ENCODE data around the gene HUNK.
"Not testable (repeated sequence)": the region's sequence is repeated elsewhere in the genome, so short reads cannot be mapped to it uniquely, and the experiment has no call there.

Gene HUNK

DNA sequence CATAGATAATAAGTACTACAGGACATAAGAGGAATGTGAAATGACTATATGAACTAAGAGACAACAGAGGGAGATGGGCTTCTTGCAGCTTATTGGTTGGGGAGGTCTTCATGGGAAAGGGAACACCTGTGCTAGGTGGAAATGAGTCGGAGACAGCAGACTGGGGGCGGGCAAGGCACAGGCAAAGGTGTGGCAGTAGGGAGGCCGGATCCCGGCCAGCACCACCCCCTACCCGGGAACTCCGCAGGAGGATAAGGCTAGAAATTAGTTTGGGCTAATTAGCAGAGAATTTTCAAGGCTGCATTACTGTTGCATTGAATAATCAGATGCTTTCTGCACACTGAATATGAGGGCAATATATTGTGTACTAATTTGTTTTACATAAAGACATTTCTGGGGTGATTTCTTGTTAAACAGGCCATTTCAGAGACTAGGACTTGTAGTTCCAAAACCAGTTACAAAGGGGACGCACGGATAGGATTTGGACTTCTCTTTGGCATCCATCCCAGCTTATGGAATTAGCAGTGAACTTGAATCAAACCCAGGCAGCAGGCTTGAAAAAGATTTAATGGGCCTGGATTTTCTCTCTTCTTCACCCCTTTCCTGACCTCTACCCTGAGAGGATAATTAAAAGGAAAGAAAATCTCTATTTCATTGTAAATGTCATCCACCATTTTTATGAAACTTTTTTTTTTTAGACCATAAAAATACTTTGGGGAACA lies 2.2 kb upstream of the HUNK start:
- no peak for FAIRE-seq
- DNase-seq (ENCODE audit: low spot score) = no peak

DNA sequence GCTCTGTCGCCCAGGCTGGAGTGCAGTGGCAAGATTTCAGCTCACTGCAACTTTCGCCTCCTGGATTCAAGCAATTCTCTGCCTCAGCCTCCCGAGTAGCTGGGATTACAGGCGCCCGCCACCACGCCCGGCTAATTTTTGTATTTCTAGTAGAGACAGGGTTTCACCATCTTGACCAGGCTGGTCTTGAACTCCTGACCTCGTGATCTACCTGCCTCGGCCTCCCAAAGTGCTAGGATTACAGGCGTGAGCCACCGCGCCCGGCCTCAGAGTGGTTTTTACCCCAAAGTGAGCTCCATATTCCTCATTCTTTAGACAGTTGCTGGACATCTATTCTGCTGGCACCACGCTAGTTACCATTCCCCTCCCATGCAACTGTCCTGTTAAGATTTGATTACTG lies 1.4 kb upstream of the HUNK start:
- DNase-seq (ENCODE audit: low spot score); FAIRE-seq: not testable (repeated sequence)

DNA sequence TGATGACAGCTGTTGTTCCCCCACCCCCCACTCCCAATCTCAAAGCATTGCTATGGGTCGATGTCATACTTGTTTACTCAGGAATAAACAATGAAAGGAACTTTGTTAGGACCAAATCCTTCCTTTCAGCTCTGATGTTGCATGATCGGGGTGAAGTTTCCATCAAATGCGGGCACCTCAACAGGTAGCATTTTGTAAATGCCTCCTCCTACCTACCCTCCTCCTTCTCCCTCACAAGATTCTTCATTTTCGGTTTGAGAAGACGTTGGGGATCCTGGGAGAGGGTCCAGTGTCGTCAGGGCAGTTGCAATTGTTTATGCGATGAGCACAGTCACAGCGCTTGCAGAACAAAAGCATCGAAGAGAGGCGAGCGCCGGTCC lies 758 bp upstream of the HUNK start:
- DNase-seq (ENCODE audit: low spot score) = no peak
- FAIRE-seq = no peak

DNA sequence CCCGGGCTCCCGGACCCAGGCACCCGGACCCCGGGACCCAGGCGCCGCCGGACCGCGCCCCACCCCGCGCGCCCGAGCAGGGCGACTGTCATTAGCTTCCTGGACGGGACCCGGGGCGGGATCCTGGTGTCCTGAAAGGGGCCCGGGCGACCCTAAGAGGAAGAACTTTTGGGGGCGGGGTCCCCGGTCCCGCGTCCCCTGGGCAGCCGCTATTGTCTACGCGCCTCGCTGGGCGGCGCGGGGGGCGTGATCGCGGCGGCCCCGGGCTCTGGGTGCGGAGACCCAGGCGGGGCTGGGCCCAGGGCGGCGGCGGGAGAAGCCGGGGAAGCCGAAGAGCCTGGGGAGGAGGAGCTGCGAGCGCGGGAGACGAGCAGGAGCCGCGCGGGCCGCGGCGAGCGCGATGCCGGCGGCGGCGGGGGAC lies 465 bp downstream of the HUNK start:
- DNase-seq (ENCODE audit: low spot score) = no peak
- FAIRE-seq = no peak

DNA sequence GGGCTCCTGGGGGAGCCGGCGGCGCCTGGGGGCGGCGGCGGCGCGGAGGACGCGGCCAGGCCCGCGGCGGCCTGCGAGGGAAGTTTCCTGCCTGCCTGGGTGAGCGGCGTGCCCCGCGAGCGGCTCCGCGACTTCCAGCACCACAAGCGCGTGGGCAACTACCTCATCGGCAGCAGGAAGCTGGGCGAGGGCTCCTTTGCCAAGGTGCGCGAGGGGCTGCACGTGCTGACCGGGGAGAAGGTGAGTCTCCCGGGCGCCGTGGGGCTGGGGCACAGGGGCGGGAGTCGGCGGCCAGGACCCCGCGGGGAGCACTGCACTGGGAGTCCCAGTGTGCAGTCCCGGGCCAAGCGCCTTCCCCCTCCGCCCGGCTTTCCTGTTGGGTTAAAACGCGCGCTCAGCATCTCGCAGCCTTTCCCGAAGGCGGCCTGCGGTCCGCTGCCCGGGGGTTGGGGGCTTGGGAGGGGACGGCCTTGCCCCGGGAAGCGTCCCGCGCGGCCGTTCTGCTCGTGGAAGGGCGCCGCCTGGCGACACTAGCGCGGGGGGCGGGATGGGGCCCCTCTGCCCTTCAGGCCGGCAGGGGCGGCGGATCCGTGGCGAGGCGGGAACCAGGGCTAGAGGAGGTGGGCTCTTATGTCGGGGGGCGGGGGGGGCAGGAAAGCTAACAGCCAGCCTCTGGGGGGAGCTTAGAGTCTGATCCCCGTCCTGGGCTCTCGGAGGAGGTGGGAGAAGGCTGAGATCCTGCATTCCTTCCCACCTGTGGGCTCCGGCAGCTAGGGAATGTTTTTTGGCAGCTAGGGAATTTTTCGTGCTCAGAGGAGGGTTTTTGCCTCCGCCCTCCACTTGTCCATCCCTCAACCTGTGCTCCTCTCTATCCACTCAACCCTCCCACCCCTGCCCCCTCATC lies 1.1 kb downstream of the HUNK start:
- FAIRE-seq (no peak), DNase-seq (ENCODE audit: low spot score) (no peak)

DNA sequence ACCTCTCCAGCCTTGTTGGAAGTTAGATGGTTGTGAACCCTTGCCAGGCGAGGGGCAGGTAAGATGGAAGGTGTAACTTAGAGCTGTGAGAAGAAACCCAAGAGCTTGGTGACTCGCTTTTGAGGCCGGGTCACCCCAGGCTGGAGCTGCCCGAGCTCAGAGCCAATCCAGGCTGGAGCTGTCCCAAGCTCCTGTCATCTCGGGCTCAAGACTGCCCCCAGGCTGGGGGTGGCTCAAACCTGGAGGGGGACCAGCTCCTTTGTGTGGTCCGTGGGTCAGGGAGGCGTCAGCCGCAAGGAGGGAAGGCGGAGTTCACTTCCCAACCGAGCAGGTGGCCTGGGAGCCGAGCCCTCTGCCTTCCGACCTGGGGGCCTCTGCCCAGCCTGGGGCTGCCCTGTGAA lies 2.0 kb downstream of the HUNK start:
- no peak for FAIRE-seq

DNA sequence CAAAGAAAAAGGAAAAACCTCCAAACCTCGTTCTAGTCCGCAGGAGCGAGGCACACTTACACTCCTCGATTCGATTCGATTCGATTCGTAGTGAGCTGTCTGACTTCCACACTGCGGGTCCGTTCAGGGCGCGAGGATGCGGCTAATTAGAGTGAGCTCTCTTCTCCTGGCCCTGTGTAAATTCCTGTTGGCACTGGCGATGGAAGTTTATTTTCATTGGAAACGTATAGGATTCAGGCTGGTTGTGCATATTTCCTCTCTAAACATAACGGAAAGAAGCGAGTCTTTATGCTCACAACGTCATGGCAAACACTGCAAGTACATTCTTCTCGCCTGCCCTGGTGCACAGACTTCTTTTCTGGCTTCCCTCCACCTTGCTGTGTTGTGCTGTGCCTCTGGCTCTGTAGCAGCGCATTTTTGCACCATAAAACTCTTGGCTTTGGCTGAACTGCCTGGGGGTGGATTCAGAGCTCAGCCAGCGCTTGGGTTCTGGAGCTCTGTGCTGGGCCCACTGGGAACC lies 2.7 kb downstream of the HUNK start:
- FAIRE-seq = no peak
- no peak for DNase-seq (ENCODE audit: low spot score)

More for the DNA sequence above, 2.0 kb downstream of the HUNK start:
- no peak for DNase-seq (ENCODE audit: low spot score)

DNA sequence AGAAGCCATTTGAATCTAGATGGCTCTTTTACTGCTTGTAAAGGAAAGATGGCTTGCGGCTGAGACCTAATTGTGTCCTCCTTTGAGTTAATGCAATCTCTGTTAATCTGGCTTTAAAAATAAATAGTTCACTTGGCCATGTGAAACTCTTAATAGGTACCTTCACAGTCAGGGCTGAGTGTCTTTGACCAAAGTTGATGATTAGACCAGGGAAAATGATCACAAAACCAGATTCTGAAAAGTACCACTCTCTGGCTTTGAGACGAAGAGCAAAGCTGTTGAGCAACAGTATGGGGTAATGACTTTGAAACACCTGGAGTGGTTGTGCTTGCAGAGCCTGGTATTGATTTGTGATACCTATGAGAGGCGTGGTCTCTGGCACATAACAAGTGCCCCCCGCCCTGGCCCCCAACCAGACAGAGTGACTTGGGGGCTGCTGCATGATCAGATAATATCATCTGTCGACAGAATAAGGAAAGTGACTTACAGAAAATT lies 4.7 kb downstream of the HUNK start:
- DNase-seq (ENCODE audit: low spot score) = no peak
- FAIRE-seq = no peak

DNA sequence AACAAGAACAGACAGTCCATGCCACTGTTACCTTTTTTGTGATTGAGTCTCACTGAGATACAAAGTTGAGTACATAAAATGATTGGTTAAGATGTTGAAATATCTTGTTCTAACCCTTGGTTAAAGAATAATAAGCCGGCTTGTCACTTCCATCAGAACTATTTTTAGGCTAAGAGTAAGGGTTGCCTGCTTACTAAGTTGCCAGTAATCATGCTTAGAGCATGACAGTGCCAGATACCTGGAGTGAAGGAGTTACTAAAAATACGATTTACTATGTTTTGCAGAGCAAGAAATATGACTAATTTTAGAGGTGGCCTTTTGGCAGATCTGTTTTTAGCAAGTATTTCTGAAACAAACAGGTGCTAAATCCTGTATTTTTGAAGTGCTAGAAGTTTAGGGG lies 6.0 kb downstream of the HUNK start:
- no peak for DNase-seq (ENCODE audit: low spot score)
- no peak for FAIRE-seq

DNA sequence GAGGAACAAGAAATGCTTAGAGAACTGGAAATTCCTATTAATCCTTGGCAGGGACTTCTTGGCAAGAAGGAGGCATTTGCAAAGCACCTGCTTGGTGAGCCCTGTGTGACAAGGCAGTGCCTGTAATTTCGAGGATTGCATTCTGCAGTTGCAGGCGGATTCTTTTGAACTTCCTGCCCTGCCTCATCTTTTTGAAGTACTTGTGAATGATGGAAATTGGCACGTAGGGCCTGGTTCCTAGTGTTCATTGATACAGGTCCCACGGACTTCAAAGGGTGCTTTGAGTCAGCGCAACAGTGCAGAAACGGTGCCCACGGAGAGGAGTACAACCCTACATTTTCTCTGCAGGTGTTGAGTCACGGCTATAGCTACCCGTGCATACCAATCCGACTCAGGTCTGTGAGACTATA lies 6.4 kb downstream of the HUNK start:
- no peak for DNase-seq (ENCODE audit: low spot score)
- FAIRE-seq = no peak

DNA sequence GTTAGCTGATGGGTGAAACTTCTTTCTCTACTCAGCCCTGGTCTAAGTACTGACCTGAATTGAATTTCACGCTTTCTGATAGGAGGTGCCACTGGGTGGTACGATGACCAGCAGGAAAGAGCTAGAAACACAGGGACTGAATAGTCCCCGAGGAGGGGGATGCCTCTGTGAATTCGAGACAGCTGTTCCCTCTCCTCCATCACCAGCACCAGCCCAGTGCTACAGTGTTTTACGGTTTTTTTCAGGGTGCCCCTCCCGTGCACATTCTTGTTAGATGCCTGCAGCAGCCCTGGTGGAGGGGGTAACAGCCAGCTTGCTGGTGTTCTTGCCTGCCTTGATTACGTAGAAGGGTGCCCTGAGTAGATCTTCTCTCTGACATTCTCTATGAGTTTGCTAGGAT lies 7.1 kb downstream of the HUNK start:
- FAIRE-seq = no peak
- DNase-seq (ENCODE audit: low spot score) = no peak

DNA sequence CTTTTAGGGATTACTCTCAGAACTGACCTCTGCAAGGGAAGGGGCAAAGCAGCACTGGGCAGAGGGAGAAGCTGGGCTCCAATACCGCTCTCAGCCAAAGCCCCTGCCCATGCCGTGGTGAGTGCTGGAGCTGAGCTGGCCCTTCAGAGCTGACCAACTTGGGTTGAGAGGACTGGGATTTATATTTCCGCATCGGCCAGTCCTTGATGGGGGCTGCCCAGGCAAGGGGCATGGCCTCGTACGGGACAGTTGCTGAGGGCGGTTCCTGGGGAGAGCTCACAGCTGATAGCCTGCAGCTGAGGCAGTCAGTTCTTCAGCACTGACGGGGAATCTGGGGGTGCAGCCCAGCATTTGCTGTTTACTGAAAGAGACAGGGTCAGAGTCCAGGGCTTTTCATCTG lies 8.0 kb downstream of the HUNK start:
- no peak for FAIRE-seq

DNA sequence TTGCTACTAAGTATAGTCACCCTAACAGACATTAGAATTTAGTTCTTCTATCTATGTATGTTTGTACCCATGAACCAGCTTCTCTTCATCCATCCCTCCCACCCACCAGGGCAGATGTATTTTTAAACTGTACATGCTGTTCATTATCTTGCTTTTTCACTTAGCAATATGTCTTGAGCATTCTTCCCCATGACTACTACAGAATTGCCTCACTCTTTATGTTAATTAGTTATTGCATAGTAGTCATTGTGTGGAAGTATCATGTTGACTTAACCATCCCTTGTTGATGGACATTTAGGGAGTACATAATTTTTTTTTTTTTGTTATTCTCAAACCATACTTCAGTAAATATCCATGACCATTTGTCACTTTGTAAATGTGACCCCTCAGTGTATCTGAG lies 9.9 kb downstream of the HUNK start:
- no peak for FAIRE-seq
- DNase-seq (ENCODE audit: low spot score) = no peak

More for the DNA sequence above, 8.0 kb downstream of the HUNK start:
- no peak for DNase-seq (ENCODE audit: low spot score)

DNA sequence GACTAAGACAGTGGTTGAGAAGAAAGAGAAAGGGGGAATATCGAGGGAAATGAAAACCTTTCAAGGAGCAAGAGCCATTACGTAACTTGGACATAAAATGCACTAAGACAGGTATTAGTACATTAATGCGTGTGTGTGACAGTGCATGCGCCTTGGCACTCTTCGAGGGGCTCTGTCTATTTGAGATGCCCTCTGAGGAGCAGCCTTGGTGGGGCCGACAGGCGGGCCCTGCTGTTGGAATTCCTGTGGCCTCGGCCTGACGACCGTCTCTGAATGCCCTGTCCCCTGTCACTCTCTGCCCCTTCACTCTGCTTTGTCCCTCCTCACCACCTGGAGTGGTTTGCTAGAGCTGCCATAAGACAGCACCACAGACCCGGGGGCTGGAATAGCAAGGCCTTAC lies 12.3 kb downstream of the HUNK start:
- no peak for DNase-seq (ENCODE audit: low spot score)
- no peak for FAIRE-seq

DNA sequence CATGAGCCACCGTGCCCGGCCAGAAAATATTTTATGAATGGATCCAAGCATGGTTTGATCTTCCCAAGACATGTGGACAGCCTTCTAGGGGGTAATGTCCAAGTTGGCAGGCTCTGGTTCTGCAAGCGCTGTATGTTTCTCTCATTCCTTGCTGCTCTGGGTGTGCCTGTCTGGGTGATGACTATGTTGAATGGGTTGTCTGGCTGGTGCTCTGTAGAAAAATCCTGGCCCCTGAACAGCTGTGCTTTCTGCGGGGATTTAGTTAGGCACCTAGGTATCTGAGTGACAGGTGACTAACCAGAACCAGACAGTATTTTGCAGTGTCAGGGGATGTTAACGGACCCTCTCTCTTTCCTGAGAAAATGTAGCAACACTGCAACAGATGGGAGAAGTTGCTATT lies 14.1 kb downstream of the HUNK start:
- no peak for FAIRE-seq
- no peak for DNase-seq (ENCODE audit: low spot score)

DNA sequence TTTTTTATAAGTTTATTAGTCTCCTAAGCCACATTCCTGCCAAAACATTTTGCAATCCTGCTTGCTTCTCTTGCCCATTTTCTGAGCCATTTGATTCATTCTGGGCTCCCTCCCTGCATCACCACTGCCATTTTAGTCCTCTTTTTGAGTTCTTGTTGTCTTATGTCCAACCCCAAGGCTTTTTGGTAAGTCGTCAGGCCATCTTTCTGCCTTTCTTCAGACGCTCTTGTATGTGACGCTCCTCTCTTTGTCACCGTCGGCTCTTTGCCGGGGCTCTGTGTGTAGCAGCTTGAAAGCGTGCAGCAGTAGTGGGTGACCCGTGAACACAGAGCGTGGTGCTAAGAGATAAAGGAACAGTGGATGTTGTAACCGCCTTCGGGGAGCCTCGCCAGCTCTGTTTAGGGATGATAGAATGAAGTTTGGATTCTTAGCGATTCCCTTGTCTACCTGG lies 14.6 kb downstream of the HUNK start:
- DNase-seq (ENCODE audit: low spot score) (no peak), FAIRE-seq (no peak)

DNA sequence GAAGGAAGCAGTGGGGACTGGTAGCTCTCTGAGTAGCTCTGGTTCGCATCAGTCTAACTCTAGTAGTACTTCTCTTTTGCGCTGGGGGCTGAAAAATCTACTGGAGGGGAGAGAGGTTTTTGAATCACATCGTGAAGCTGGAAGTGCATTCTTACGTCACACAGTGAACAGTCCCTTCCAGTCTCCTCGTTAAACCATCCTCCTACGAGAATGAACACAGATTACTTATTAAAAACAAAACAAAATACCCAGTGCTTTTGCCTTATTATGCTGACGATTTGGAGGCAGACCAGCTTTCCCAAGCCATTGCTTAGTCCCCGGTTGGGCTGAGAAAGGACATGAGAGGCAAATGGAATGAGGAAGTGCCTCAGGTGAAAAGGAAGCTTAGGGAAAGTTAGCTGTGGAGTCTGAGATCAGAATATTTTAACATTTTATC lies 16.1 kb downstream of the HUNK start:
- DNase-seq (ENCODE audit: low spot score) (no peak), FAIRE-seq (no peak)

DNA sequence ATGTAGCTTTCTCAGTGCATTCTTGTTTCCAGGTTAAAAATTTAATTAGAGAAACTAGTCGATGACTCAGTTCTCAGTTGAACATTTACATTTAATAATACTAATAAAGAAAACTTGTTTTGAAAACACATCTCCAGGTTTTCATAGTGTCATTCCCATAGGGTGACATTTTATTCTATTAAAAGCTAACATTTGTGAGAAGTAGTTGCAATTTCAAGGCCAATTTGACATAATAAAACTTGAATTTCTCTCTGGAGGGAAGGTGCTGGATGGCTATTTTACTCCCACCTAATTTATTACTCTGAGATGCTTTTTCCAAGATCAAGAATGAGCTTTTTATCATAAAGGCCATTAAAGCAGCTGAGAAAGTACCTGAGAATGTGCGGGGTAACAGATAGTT lies 16.6 kb downstream of the HUNK start:
- FAIRE-seq = no peak

DNA sequence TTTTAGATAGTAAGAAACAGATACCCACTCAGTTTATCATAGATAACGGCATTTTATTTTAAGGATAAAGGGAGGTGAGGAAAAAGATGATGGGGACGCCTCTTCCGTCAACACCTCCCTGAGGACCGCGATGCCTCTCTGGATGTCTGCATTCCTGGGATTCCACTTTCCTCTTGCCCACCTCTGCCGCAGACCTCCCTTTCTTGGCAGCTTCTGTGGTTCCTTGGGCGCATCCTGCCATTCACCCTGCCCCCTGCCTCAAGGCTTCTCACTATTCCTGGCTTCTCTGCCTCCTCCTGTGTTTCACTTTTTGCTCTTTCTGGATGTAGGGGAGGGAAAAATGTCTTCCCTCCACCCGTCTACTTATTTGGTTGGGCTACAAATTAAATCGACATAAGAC lies 19.9 kb downstream of the HUNK start:
- DNase-seq (ENCODE audit: low spot score) (no peak), FAIRE-seq (no peak)

More for the DNA sequence above, 16.6 kb downstream of the HUNK start:
- no peak for DNase-seq (ENCODE audit: low spot score)

DNA sequence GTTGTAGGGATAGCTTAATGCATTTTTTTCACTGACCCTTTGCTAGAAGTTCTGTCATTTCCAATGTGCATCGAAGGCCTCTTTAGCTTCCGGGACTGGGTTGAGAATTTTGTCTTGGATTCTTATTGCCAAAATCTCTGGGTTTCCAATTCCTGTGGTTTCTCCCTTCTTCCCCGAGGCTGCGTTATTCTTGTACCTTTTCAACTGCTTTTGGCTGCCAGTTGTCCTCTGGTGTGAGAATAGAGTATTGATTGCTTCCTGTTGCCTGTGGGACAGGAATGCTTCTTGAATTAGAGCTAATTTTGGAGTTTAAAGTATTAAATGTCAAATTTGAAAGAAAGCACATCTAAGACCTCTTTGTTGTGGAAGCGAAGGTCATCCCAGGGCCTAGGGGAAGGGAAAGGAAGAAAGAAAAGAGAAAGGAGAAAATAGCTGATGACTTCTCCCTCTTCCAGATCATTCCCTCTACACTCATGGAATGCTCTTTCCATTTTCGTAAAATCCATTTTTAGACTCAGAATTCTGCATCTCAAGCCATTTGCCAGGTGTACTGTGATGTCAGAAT lies 21.1 kb downstream of the HUNK start:
- FAIRE-seq (no peak), DNase-seq (ENCODE audit: low spot score) (no peak)

DNA sequence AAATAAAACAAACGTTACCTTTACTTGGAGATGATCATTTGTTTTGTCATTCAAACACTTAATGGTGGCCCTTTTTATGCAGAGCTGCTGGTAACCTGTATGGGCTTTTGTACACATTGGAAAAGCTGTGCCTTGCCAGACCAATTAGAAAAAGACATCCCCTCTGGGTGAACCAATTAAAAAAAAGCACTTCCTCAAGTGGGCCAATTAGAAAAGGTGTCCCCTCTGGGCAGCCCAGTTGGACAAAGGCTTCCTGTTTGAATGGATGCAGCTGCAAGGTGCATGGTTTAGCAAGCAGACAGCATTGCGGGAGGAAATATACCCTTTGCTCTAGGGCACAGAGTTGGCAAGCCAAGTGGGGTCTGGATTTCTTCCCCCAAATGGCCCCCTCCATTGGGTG lies 21.6 kb downstream of the HUNK start:
- FAIRE-seq (no peak), DNase-seq (ENCODE audit: low spot score) (no peak)

Data from RCC 7860 (cell line).